Fibroblast of mammary gland (primary cell): ENCODE data around the gene FAM20B.

ENCODE experiments used
- DNase-seq: peaks from one replicate; pipeline ENCODE4 v3.0.0-alpha.2; 2010; ENCODE audit warnings: low read depth
- H3K4me3 ChIP-seq: 2 replicates; pipeline ENCODE4 v1.5.1; 2011; ENCODE audit warnings: low read depth, mild to moderate bottlenecking, low read length, moderate library complexity; ENCODE audit not compliant: control insufficient read depth
- TF ChIP-seq, protein P1 (sequence below): conservative IDR thresholded peaks from 2 replicates; pipeline ENCODE4 v1.5.1; 2011; ENCODE audit warnings: low read depth, low read length, inconsistent platforms; ENCODE audit not compliant: control insufficient read depth, insufficient read depth

The FAM20B gene

DNA sequence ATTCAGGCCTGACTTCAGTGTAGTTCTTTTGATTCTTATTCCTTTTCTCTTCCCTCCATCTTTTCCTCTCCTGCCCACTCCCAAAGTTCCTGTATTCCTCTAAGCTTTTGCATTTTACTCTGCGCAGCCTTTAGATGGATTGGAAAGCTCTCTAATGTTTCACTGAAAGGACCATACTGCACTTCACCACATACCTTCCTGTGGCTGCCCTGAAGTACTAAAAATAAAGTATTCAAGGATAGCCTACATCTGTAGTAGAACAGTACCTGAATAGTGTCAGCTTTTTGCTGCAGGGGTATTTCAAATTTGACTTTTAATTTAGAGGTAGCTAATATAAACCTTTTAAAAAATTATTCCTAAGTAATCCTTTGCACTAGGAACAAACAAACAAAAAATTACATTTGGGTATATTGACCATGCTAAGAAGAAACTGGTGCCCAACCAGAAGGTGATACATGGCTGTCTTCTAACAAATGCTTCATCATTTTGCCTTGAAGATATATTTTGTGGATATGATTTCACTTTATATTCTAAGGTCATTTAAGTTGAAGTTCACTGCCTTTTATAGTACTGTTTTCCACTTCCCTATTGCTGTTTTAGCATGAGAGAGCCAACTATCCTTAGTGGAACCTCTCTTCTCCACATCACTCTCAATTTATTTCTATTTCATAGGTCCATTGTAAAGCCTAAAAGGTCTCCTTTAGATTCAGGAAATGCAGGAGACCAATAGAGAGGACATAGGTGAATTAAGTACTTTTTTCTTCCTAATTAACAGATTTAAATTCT lies 22.8 kb downstream of the FAM20B start:
- no peak for DNase-seq
- TF ChIP-seq, protein P1, sequence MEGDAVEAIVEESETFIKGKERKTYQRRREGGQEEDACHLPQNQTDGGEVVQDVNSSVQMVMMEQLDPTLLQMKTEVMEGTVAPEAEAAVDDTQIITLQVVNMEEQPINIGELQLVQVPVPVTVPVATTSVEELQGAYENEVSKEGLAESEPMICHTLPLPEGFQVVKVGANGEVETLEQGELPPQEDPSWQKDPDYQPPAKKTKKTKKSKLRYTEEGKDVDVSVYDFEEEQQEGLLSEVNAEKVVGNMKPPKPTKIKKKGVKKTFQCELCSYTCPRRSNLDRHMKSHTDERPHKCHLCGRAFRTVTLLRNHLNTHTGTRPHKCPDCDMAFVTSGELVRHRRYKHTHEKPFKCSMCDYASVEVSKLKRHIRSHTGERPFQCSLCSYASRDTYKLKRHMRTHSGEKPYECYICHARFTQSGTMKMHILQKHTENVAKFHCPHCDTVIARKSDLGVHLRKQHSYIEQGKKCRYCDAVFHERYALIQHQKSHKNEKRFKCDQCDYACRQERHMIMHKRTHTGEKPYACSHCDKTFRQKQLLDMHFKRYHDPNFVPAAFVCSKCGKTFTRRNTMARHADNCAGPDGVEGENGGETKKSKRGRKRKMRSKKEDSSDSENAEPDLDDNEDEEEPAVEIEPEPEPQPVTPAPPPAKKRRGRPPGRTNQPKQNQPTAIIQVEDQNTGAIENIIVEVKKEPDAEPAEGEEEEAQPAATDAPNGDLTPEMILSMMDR, result no peak
- no peak overlapping the region for H3K4me3 ChIP-seq

DNA sequence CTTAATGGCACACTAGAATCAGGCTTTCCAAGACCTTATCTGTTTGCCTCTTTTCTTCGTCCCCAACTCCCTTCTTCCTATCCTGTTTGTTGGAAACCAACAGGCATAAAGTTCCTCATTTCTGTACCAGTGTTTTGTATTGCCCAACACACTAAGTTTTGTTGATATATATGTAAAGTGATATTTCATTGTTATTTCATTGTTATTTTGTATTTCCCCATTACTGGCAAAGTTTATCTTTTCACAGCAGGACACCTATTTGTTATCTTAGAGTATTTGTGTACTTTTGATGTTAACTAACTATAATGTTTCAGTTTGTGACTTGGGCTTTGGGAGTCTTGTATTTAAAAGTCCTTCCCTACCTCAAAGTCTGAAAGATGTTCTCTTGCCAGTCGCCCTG lies 27.1 kb downstream of the FAM20B start:
- DNase-seq, result no peak
- no peak overlapping the region for H3K4me3 ChIP-seq
- TF ChIP-seq, protein P1, result no peak

DNA sequence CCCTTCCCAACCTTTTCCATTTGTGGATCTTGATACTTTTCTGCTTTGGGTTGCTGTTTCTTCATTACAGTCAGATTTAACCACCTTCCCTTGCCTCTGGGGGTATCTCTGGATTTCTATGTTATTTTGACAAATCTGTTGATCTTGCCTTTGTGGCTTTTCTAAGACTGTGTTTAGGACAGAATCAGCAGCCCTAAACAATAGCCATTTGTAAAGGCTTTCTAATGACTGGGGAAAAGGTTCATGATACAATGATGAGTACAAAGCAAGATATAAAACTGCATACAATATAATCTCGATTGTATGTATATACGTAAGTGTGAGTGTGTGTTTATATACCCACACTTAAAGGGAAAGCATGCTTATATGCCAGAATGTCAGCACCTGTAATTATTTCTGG lies 27.8 kb downstream of the FAM20B start:
- TF ChIP-seq, protein P1, result no peak
- no peak for DNase-seq
- no peak overlapping the region for H3K4me3 ChIP-seq

DNA sequence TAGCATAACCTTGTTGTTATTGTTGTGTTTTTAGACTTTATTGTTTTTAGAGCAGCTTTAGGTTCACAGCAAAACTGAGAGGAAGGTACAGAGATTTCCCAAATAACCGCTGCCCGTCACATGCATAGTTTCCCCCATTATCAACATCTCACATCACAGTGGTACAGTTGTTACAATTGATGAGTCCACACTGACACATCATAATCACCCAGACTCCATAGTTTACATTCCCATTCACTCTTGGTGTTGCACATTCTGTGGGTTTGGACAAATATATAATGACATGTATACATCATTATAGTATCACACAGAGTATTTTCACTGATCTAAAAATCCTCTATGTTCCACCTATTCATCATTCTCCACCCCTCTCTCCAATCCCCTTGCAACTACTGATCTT lies 30.2 kb downstream of the FAM20B start:
- no peak overlapping the region for H3K4me3 ChIP-seq
- TF ChIP-seq, protein P1, result no peak
- DNase-seq, result no peak

DNA sequence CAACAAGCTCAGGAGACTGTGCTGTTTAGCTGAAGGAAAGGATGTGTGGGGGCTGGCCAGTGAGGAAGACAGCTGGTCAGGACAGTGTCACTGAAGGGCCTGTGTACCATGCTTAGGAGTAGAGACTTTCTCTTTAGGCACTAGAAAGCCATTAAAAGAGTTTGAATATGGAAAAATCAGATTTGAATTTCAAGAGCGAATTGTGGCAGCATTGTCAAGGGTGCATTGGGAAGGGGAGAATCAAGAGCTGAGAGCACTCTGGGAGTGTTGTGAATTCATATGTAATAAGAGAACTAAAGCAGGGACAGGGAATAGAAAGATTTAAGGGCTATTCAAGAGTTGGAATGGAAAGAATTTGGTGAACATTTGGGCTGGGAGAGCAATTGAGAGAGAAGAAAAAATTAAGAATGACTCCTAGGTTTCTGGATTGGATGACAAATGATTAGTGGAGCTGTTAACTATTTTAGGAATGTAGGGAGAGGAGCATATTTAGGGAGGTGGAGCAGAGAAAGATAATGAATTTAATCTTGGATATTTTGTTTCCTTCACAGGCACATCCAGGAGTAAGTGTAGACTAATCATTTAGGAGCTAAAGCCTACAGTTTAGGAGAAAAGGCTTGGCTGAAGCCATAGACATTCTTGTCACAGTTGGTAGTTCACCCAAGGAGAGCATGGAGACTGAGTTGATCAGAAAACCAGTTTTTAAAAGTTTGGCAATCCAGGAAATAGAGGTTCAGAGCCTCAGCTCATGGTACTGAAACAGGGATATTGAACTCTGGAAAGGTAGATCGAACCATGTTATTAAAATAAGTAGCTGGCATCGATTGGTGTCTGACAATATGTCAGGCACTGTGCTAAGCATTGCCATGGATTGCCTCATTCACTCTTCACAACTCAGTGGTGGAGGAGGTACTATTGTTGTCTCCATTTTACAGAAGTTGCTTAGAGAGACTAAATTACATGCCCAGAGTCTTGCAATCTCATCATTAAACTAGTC lies 33.1 kb downstream of the FAM20B start:
- no peak for DNase-seq
- no peak overlapping the region for H3K4me3 ChIP-seq
- TF ChIP-seq, protein P1, result no peak

DNA sequence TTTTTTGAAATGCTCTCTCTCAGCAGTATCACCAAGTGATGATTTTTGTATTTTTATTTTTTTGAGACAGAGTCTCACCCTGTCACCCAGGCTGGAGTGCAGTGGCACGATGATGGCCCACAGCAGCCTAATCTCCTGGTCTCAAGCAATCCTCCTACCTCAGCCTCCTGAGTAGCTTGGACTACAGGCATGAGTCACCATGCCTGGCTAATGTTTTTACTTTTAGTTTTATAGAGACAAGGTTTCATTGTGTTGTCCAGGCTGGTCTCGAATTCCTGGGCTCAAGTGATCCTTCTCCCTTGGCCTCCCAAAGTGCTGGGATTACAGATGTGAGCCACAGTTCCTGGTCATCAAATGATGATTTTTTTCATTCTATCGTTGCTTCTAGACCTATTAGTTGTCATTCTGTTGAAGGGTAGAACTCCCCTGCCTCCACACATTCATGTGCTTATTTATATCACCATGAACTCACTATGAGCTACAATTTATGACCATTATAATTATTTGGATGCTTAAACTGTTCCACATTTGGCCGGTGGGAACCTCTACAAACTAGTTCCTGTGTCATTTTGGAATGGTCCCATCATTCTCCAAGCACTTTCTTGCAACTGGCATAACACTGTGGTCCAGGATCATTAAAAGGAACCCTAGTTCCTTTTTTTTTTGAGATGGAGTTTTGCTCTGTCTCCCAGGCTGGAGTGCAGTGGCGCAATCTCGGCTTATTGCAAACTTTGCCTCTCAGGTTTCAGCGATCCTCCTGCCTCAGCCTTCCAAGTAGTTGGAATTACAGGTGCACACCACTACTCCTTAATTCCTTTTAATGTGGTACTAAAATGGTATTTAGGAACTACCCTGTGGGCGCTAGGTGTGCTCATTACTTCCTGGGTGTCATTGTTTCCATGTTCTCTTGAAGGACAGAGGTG lies 35.9 kb downstream of the FAM20B start:
- TF ChIP-seq, protein P1, result no peak
- no peak overlapping the region for H3K4me3 ChIP-seq
- DNase-seq, result no peak
